Measurements from ENCODE around the gene KDM4C. TPM values are rescaled to one million over a fixed set of nuclear protein-coding genes. Genes with fewer than 3 reads are reported as not detected.

Gene KDM4C
- total RNA-seq, 2 experiments from 2014 or later, result 60.1 to 61.3 TPM

DNA sequence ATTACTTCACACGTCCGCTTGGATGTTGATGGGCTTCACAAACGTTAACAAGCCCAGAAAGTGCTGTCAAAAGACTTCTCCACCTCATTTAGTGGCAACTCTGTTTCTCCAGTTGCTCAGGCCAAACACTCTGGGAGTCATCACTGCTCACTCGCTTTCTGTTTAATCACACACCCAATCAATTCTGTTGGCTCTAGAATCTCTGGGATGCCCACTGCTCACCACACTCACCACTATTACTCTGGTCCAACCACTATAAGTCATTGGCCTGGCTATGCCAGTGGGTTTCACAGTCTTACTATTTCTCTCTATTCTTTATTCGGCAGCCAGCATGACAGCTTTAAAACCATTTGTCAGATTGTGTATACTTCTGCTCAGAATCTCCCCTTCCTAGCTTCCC lies 163.5 kb downstream of the KDM4C start:
- DNase-seq (no peak), ATAC-seq (ENCODE audit: poor library complexity) (no peak)
- no peak overlapping the region for H3K27ac Mint-ChIP-seq
- POLR2A ChIA-PET, result no interaction called here
- no peaks in the 10 kb centered on the region for H3K4me1 ChIP-seq (ENCODE audit: insufficient read depth, low read length)
- H3K4me3 ChIP-seq (ENCODE audit: low read length), result no peak overlapping the region
- H3K9me3 ChIP-seq (ENCODE audit: control insufficient read depth in 1 of 2, insufficient read depth in 1 of 2, low read length in 2 of 2), result no peaks in the 10 kb centered on the region
- H3K9me3 Mint-ChIP-seq, result no peaks in the 10 kb centered on the region
- peaks cover 49% of the 10 kb centered on the region for H3K4me1 Mint-ChIP-seq (ENCODE audit: low read depth)
- TF ChIP-seq, protein P1, sequence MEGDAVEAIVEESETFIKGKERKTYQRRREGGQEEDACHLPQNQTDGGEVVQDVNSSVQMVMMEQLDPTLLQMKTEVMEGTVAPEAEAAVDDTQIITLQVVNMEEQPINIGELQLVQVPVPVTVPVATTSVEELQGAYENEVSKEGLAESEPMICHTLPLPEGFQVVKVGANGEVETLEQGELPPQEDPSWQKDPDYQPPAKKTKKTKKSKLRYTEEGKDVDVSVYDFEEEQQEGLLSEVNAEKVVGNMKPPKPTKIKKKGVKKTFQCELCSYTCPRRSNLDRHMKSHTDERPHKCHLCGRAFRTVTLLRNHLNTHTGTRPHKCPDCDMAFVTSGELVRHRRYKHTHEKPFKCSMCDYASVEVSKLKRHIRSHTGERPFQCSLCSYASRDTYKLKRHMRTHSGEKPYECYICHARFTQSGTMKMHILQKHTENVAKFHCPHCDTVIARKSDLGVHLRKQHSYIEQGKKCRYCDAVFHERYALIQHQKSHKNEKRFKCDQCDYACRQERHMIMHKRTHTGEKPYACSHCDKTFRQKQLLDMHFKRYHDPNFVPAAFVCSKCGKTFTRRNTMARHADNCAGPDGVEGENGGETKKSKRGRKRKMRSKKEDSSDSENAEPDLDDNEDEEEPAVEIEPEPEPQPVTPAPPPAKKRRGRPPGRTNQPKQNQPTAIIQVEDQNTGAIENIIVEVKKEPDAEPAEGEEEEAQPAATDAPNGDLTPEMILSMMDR (IDR thresholded peaks at IDR 0.05), result no peak
- H3K27me3 ChIP-seq (ENCODE audit: control insufficient read depth in 1 of 2, insufficient read depth in 2 of 2, low read length in 2 of 2), result no peaks in the 10 kb centered on the region
- no peak overlapping the region for H3K27ac ChIP-seq (ENCODE audit: low read depth in 1 of 2, low read length in 2 of 2)
- peaks cover 44% of the 10 kb centered on the region for H3K36me3 Mint-ChIP-seq (ENCODE audit: low read depth)
- peaks cover 7% of the 10 kb centered on the region for H3K36me3 ChIP-seq (ENCODE audit: insufficient read depth, low read length)
- CTCF ChIA-PET, result no interaction called here
- intact Hi-C loops (cut with DNase I, micrococcal nuclease), result no loop called here
- no peaks in the 10 kb centered on the region for H3K27me3 Mint-ChIP-seq
- H3K4me3 Mint-ChIP-seq, result no peak overlapping the region

DNA sequence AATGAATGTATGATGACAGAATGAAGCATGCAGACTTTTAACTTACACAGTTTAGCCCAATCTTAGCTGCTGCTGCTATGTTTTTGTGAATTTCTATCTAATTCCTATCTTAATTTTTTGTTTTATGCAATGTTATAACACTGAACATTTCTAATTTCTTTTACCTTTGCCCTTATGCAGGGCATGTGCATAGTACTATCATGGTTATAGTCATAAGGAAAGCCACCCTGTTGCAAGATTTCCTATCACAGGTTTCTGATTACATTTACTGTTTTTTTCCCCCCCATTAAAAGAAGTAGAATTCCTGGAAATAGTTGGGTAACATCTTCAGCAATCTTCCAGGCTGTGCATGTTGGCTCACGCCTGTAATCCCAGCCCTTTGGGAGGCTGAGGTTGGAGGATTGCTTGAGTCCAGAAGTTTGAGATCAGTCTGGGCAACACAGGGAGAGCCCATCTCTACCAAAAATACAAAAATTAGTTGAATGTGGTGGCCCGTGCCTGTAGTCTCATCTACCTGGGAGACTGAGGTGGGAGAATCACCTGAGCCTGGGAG lies 164.4 kb downstream of the KDM4C start:
- no peaks in the 10 kb centered on the region for H3K27me3 Mint-ChIP-seq
- Histone ChIP-seq H3K36me3 (ENCODE audit: insufficient read depth, low read length) (peaks cover 7% of the 10 kb centered on the region), H3K4me3 (ENCODE audit: low read length) (no peak overlapping the region), H3K4me1 (ENCODE audit: insufficient read depth, low read length) (no peaks in the 10 kb centered on the region), H3K27ac (ENCODE audit: low read depth in 1 of 2, low read length in 2 of 2) (no peak overlapping the region), H3K27me3 (ENCODE audit: control insufficient read depth in 1 of 2, insufficient read depth in 2 of 2, low read length in 2 of 2) (no peaks in the 10 kb centered on the region), H3K9me3 (ENCODE audit: control insufficient read depth in 1 of 2, insufficient read depth in 1 of 2, low read length in 2 of 2) (no peaks in the 10 kb centered on the region)
- ChIA-PET CTCF (no interaction called here), POLR2A (no interaction called here)
- TF ChIP-seq, protein P1 (IDR thresholded peaks at IDR 0.05), result no peak
- peaks cover 52% of the 10 kb centered on the region for H3K4me1 Mint-ChIP-seq (ENCODE audit: low read depth)
- no peaks in the 10 kb centered on the region for H3K9me3 Mint-ChIP-seq
- DNase-seq (no peak), ATAC-seq (ENCODE audit: poor library complexity) (no peak)
- H3K27ac Mint-ChIP-seq, result no peak overlapping the region
- intact Hi-C loops (cut with DNase I, micrococcal nuclease), result no loop called here
- peaks cover 47% of the 10 kb centered on the region for H3K36me3 Mint-ChIP-seq (ENCODE audit: low read depth)
- H3K4me3 Mint-ChIP-seq, result no peak overlapping the region

- peaks cover 7% of the 10 kb centered on the region for H3K36me3 ChIP-seq (ENCODE audit: insufficient read depth, low read length)
- intact Hi-C loops (cut with DNase I, micrococcal nuclease), result no loop called here
- Mint-ChIP-seq H3K4me1 (ENCODE audit: low read depth) (peaks cover 56% of the 10 kb centered on the region), H3K9me3 (no peaks in the 10 kb centered on the region), H3K27me3 (no peaks in the 10 kb centered on the region), H3K36me3 (ENCODE audit: low read depth) (peaks cover 51% of the 10 kb centered on the region), H3K27ac (no peak overlapping the region), H3K4me3 (no peak overlapping the region)
- ChIA-PET CTCF (no interaction called here), POLR2A (no interaction called here)
- no peaks in the 10 kb centered on the region for H3K27me3 ChIP-seq (ENCODE audit: control insufficient read depth in 1 of 2, insufficient read depth in 2 of 2, low read length in 2 of 2)
- no peak for ATAC-seq (ENCODE audit: poor library complexity)
- H3K4me1 ChIP-seq (ENCODE audit: insufficient read depth, low read length), result no peaks in the 10 kb centered on the region
- TF ChIP-seq, protein P1 (IDR thresholded peaks at IDR 0.05), result no peak
- H3K9me3 ChIP-seq (ENCODE audit: control insufficient read depth in 1 of 2, insufficient read depth in 1 of 2, low read length in 2 of 2), result no peaks in the 10 kb centered on the region
- no peak for DNase-seq
- H3K4me3 ChIP-seq (ENCODE audit: low read length), result no peak overlapping the region
- no peak overlapping the region for H3K27ac ChIP-seq (ENCODE audit: low read depth in 1 of 2, low read length in 2 of 2)
These were observed 164.9 kb downstream of the KDM4C start for GRCh38 chr9:6922680-6923079.
